Retinal pigment epithelial cell (primary cell): ENCODE data around the gene SLC45A1.

Experiments used
- DNase-seq: peaks from one replicate; pipeline ENCODE4 v3.0.0-alpha.2; 2010; ENCODE audit warnings: low read depth
- H3K4me3 ChIP-seq: 2 replicates; pipeline ENCODE4 v1.5.1; 2011; ENCODE audit warnings: mild to moderate bottlenecking, low read length, control low read depth, moderate library complexity
- CTCF ChIP-seq: conservative IDR thresholded peaks from 2 replicates; pipeline ENCODE4 v1.5.1; 2011; ENCODE audit warnings: low read depth, low read length, control low read depth, inconsistent platforms

SLC45A1 gene

GRCh38 chr1:8384088-8384487 lies 66.2 kb downstream of the SLC45A1 start:
- no peak for DNase-seq
- no peak overlapping the region for H3K4me3 ChIP-seq
- TF ChIP-seq CTCF: no peak

- no peak for DNase-seq
- H3K4me3 ChIP-seq: no peak overlapping the region
- no peak for TF ChIP-seq CTCF
Measured at GRCh38 chr1:8384577-8384976, 66.7 kb downstream of the SLC45A1 start.

GRCh38 chr1:8386247-8386646 lies 68.3 kb downstream of the SLC45A1 start:
- H3K4me3 ChIP-seq: no peak overlapping the region
- DNase-seq: no peak
- TF ChIP-seq CTCF: no peak

- TF ChIP-seq CTCF: no peak
- no peak for DNase-seq
- H3K4me3 ChIP-seq: no peak overlapping the region
Measured at GRCh38 chr1:8388732-8389562, 71.0 kb downstream of the SLC45A1 start.

- no peak for DNase-seq
- no peak for TF ChIP-seq CTCF
- no peak overlapping the region for H3K4me3 ChIP-seq
Measured at GRCh38 chr1:8389958-8390535, 72.1 kb downstream of the SLC45A1 start.

GRCh38 chr1:8390707-8391106 lies 72.8 kb downstream of the SLC45A1 start:
- H3K4me3 ChIP-seq: no peak overlapping the region
- DNase-seq: no peak
- TF ChIP-seq CTCF: no peak

GRCh38 chr1:8392522-8392921 lies 74.6 kb downstream of the SLC45A1 start:
- TF ChIP-seq CTCF: no peak
- no peak for DNase-seq
- no peak overlapping the region for H3K4me3 ChIP-seq
